Thyroid gland (tissue), 4 donors: Measurements from ENCODE around the gene HMCN2. TPM values are rescaled to one million over a fixed set of nuclear protein-coding genes. Genes with fewer than 3 reads are reported as not detected.

Source experiments
- DNase-seq, 2 donors: peaks; one replicate each; pipeline ENCODE4 v3.0.0-alpha.2; 2019
- H3K27ac ChIP-seq, 3 donors: fragments of 200-600 bp; sonication (generic); 1 replicate in 2 of 3; 2 replicates in 1 of 3; pipeline ENCODE4 v1.5.1; 2016 to 2019; ENCODE audit warnings: mild to moderate bottlenecking in 1 of 3, moderate library complexity in 1 of 3
- H3K27me3 ChIP-seq: fragments of 200-600 bp; sonication (generic); one replicate; pipeline ENCODE4 v1.5.1; 2019
- H3K36me3 ChIP-seq, 2 donors: fragments of 200-600 bp; sonication (generic); one replicate each; pipeline ENCODE4 v1.5.1; 2016 to 2019
- H3K4me1 ChIP-seq, 2 donors: fragments of 200-600 bp; sonication (generic); one replicate each; pipeline ENCODE4 v1.5.1; 2017 to 2019
- H3K4me3 ChIP-seq, 3 donors: fragments of 200-600 bp; sonication (generic); replicated peaks in 1 of 3; 1 replicate in 2 of 3; 2 replicates in 1 of 3; pipeline ENCODE4 v1.5.1; 2016; ENCODE audit warnings: mild to moderate bottlenecking in 1 of 3
- H3K9me3 ChIP-seq: fragments of 200-600 bp; sonication (generic); one replicate; pipeline ENCODE4 v1.5.1; 2017
- CTCF ChIP-seq, 6 experiments: fragments of 200-600 bp in 3 of 6; fragments of 450-650 bp in 3 of 6; sonication (generic) in 3 of 6; IDR thresholded peaks; one replicate each; pipeline ENCODE4 v1.5.1; 2016 to 2019; ENCODE audit warnings: antibody characterized with exemption in 6 of 6, mild to moderate bottlenecking in 2 of 6, inconsistent platforms in 1 of 6, moderate library complexity in 1 of 6
- POLR2A ChIP-seq, 2 donors: fragments of 450-650 bp; IDR thresholded peaks; one replicate each; pipeline ENCODE4 v1.6.1; 2017; ENCODE audit warnings: antibody characterized with exemption in 2 of 2, mild to moderate bottlenecking in 2 of 2, moderate library complexity in 1 of 2
- WGBS, 2 donors: methylation state at CpG; one replicate each; pipeline ENCODE4 v1.1.5; 2017; 5-methylcytosine and 5-hydroxymethylcytosine counted together
- intact Hi-C: fragments of 100-400 bp; cut with DNase I; formaldehyde crosslinking; loops from one replicate; pipeline ENCODE4 v1.15.1; 2023
- total RNA-seq, 4 donors: library from RNA; depleted of rRNA; stranded (reverse); fragments of >200 nt; gene quantifications; one replicate each; pipeline ENCODE4 v1.2.3, GENCODE V29; 2016

Gene HMCN2
- total RNA-seq, 4 donors from 2014 or later: 1.7 to 5.5 (median 3.5) TPM

- H3K9me3 ChIP-seq: no peaks in the 10 kb centered on the region
- no peak overlapping the region for H3K4me3 ChIP-seq
- WGBS, 2 donors: 88 to 91% methylated on average over 3 to 4 of the region's 4 CpGs
- TF ChIP-seq POLR2A (IDR thresholded peaks at IDR 0.05) (no peak), CTCF (IDR thresholded peaks at IDR 0.05) (no peak)
- no peaks in the 10 kb centered on the region for H3K27me3 ChIP-seq
- intact Hi-C loops: no loop called here
- H3K36me3 ChIP-seq: no peaks in the 10 kb centered on the region
- no peak overlapping the region for H3K27ac ChIP-seq
- H3K4me1 ChIP-seq: peaks cover 0 to 10% of the 10 kb centered on the region in 2 donors
- DNase-seq: no peak
These were observed 34.4 kb downstream of the HMCN2 start for GRCh38 chr9:130299785-130300615.

GRCh38 chr9:130300739-130301138, 35.2 kb downstream of the HMCN2 start:
- intact Hi-C loops: no loop called here
- TF ChIP-seq CTCF (IDR thresholded peaks at IDR 0.05) (no peak), POLR2A (IDR thresholded peaks at IDR 0.05) (no peak)
- no peak overlapping the region for H3K4me3 ChIP-seq
- H3K36me3 ChIP-seq: no peaks in the 10 kb centered on the region
- H3K9me3 ChIP-seq: no peaks in the 10 kb centered on the region
- no peak overlapping the region for H3K27ac ChIP-seq
- no peak for DNase-seq
- 56 to 58% methylated on average over 5 of the region's 5 CpGs for WGBS, 2 donors
- peaks cover 0 to 17% of the 10 kb centered on the region in 2 donors for H3K4me1 ChIP-seq
- no peaks in the 10 kb centered on the region for H3K27me3 ChIP-seq

GRCh38 chr9:130301483-130302286, 36.1 kb downstream of the HMCN2 start:
- 70 to 71% methylated on average over 9 to 18 of the region's 18 CpGs for WGBS, 2 donors
- Histone ChIP-seq H3K27me3 (no peaks in the 10 kb centered on the region), H3K27ac (no peak overlapping the region), H3K36me3 (no peaks in the 10 kb centered on the region), H3K4me1 (peaks cover 0 to 18% of the 10 kb centered on the region in 2 donors), H3K9me3 (no peaks in the 10 kb centered on the region), H3K4me3 (no peak overlapping the region)
- no peak for TF ChIP-seq POLR2A (IDR thresholded peaks at IDR 0.05)
- no peak for TF ChIP-seq CTCF (IDR thresholded peaks at IDR 0.05)
- DNase-seq: peak in 1 of 2 donors; percentile 15
- intact Hi-C loops: no loop called here

- WGBS, 2 donors: 89 to 93% methylated on average over 14 to 21 of the region's 23 CpGs
- no peaks in the 10 kb centered on the region for H3K36me3 ChIP-seq
- H3K4me1 ChIP-seq: peaks cover 0 to 14% of the 10 kb centered on the region in 2 donors
- intact Hi-C loops: no loop called here
- H3K27me3 ChIP-seq: no peaks in the 10 kb centered on the region
- no peaks in the 10 kb centered on the region for H3K9me3 ChIP-seq
- no peak overlapping the region for H3K4me3 ChIP-seq
- no peak overlapping the region for H3K27ac ChIP-seq
- no peak for TF ChIP-seq POLR2A (IDR thresholded peaks at IDR 0.05)
- no peak for TF ChIP-seq CTCF (IDR thresholded peaks at IDR 0.05)
- DNase-seq: no peak
These were observed 37.4 kb downstream of the HMCN2 start for GRCh38 chr9:130302785-130303612.
